NCI-H524 (cell line): ENCODE measurements around the gene CCDC144A.
A peak's percentile ranks its signal among the peaks of the same experiment; 100 is the strongest.
"Not testable (repeated sequence)": the region's sequence is repeated elsewhere in the genome, so short reads cannot be mapped to it uniquely, and the experiment has no call there.

Experiments
- DNase-seq, 2 experiments: peaks; one replicate each; lab custom pipeline; 2025; lab: John Stamatoyannopoulos, UW

Gene CCDC144A, protein sequence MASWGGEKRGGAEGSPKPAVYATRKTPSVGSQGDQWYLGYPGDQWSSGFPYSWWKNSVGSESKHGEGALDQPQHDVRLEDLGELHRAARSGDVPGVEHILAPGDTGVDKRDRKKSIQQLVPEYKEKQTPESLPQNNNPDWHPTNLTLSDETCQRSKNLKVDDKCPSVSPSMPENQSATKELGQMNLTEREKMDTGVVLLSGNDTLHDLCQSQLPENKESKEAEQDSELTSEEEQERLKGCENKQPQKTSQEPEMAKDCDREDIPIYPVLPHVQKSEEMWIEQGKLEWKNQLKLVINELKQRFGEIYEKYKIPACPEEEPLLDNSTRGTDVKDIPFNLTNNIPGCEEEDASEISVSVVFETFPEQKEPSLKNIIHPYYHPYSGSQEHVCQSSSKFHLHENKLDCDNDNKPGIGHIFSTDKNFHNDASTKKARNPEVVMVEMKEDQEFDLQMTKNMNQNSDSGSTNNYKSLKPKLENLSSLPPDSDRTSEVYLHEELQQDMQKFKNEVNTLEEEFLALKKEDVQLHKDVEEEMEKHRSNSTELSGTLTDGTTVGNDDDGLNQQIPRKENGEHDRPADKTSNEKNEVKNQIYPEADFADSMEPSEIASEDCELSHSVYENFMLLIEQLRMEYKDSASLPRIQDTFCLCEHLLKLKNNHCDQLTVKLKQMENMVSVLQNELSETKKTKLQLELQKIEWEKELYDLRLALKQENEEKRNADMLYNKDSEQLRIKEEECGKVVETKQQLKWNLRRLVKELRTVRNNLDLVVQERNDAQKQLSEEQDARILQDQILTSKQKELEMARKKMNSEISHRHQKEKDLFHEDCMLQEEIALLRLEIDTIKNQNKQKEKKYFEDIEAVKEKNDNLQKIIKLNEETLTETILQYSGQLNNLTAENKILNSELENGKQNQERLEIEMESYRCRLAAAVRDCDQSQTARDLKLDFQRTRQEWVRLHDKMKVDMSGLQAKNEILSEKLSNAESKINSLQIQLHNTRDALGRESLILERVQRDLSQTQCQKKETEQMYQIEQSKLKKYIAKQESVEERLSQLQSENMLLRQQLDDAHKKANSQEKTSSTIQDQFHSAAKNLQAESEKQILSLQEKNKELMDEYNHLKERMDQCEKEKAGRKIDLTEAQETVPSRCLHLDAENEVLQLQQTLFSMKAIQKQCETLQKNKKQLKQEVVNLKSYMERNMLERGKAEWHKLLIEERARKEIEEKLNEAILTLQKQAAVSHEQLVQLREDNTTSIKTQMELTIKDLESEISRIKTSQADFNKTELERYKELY (N-terminal part only)

DNA sequence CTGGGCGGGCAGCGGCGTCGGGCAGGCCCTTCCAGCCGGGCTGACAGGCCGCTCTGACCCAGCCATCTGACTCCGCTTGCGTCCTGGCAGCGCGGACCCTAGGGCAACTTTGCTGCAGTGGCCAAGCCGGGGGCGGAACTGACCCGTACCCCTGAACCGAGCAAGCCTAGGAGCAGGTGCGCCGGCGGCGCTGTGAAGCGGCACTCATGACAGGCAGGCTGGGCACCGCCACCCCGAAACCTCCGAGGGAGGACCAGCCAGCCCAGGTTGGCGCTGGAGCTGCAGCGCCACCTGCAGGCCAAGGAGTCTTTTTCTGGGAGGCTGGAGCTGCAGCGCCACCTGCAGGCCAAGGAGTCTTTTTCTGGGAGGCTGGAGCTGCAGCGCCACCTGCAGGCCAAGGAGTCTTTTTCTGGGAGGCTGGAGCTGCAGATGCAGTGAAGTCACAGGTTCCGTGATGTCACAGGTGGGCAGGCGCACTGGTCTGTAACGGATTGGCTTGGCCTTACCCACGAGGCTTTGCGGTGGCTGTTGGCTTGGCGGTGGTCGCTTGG is at the start of gene CCDC144A:
Gene CCDC144A (plus strand): TSS at position 511 of the 551 bp plus-strand sequence. CDS start 160 bp downstream, outside the sequence.
- DNase-seq = not testable (repeated sequence)

DNA sequence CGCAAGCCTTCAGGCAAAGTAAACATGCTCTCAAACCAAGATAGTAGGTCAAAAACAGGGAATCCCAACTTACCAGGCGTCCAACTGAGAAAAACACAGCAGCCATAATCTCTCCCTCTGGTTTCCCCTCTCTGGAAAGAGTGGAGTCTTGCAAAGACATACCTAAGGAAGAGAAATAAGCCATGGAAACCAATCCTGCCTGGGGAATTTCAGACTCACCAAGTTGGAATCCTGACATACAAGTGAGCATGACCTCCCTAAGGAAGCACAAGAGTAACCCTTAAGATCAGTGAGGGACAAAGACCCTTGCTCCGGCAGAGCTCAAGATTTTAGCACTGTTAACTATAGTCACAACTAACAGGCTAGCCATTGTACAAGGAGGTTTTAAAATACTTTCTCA is 40.5 kb upstream of the CCDC144A start:
- no peak for DNase-seq

DNA sequence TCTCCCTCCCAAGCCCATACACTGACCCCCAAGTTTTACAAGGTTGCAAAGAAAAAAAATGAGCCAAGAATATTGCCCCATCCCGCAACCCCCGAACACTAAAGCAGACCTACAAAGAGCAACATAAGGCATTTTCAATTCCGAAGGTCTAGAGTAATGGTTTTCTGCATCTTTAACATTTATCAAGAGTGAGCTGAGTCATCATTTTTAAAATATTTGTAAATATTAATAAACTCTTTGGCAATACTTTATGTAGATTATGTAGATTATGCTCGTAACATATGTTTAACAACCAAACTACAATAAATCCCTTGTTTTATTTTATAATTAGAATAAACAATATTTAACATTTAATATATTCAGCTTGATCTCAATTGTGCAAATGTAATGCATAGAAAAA is 37.8 kb upstream of the CCDC144A start:
- DNase-seq = no peak

DNA sequence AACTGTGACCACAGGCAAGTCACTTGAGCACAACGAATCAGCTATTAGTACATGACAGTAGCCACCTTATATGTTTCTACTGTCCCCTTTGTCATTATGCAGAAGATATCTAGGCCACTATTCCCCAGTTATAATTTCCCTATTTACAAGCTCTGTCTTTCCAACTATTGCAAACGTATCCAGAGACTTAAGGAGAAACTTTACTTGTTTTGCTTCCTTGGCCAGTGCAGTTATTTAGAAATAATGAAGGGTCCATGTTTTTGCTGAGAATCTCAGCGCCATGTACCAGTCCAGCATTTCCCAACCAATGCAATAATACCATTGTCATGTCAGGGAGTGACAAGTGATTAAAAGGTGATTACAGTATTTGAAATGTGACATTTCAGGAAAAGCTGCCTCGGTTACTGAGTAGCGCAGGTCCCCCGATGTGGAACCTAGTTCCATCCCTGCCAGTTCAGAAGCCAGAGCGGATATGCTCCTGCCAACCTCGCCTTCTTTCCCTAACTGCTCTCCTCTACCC is 37.1 kb upstream of the CCDC144A start:
- DNase-seq = no peak

DNA sequence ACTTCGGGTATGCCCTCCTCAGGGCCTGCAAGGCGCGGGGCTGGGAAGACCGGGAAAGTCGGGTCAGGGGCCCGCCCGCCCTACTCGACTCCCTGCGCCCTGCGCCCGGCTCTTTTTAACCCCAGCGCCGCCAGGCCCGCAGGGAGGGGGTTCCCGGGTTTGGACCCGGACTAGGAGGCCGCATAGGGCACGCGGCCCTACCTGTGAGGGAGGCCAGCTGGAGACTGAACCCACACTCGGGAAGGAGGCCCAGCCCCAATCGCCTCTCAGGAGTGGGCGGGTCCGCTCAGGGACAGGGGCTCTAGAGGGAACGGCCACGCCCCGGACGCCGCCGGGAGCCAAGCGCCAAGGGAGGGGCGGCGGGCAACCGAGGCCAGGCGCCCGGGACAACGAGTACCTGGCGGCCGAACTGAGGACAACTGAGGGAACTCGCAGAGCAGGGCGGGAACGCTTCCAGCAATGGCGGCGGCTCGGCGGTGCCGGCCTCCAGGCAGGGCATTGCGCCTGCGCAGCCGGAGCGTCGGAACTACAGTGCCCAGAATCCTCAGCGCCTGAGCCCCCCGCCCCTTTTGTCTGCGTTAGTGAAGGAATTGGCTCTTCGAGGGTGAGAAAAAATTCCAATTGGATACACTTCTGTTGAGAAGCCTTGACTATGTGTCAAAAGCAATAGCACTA is 36.5 kb upstream of the CCDC144A start, which contains the start of gene ZNF624:
Gene ZNF624 (minus strand): TSS at position 484 of the 675 bp plus-strand sequence.
- DNase-seq = peak; percentile 92 to 96

DNA sequence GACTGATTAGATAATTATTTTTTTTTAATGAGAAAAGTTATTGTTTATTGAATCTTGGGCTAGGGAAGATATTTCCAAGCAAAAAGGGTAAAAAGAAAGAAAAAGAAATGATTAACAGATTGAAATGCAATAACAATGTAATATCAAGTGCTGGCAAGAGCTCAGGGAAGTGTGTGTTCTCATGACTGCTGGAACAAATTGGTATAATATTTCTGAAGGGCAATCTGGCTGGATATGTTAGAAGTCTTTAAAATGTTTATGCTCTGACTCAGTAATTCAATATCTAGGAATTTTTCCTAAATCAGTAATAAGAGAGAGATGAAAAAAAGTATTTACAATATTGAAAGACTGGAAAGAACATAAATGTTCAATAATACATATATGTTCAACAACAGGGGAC is 28.8 kb upstream of the CCDC144A start:
- no peak for DNase-seq

DNA sequence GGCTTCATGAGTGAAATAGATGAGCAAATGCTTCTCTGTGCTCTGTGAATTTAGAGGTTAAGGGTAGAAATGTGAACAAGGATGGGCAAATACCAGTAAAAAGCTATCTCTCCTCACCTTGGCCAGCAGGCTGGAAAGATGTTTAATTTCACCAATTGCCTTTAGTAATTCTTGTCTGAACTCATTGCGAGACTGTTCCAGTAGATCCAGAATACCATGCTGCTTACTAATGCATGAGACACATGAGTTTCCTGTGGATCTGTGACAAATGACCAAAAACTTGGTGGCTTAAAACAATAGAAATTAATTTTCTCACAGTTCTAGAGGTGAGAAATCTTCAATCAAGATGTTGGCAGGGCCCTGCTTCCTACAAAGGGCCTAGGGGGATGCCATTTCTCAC is 27.1 kb upstream of the CCDC144A start:
- DNase-seq = no peak

DNA sequence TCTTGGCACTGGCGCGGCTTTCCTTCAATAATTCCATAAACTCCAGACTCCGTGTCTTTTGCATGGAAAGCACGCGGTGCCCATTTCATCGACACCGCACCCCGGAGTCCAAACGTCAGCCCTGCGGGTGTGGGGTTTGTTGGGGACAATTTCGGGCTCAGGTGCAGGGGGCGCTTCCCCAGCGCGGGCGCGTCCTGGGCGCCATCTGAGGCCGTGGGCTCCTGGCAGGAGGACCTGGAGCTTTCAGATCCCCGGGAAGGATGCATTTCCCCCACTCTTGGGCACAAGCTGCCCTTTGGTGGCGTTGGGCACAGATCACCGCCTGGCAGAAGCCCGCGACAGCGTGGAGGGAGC is 23.5 kb upstream of the CCDC144A start:
- not testable (repeated sequence) for DNase-seq

DNA sequence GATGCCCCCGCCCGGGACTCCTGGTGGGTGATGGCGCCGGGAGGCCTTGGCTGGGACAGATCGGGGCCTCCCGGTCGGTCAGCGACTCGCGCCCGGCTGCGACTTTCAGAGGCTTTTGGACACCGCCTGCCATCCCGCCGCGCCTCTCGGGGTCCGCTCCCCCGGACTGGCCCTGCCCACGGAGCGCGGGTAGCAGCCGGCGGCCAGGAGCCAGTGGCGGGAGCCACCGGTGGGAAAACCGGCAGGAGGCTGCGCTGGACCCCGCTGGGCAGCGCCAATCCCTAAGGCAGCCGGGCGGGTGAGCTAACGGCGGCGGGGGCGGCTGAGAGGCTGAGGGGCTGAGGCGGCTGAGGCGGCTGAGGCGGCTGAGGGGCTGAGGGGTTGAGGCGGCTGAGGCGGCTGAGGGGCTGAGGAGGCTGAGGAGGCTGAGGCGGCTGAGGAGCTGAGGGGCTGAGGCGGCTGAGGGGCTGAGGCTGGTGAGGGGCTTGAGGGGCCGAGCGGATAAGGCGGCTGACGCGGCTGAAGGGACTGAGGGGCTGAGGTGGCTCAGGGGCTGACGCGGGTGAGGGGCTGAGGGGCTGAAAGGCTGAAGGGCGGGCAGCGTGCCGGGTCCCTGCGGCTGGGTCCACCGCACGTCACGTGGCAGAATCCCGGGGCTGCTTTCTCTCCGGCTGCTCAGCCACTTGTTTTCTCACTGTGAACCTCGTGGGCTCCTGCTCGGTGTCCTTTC is 23.0 kb upstream of the CCDC144A start:
- DNase-seq = peak; percentile 43 to 64

DNA sequence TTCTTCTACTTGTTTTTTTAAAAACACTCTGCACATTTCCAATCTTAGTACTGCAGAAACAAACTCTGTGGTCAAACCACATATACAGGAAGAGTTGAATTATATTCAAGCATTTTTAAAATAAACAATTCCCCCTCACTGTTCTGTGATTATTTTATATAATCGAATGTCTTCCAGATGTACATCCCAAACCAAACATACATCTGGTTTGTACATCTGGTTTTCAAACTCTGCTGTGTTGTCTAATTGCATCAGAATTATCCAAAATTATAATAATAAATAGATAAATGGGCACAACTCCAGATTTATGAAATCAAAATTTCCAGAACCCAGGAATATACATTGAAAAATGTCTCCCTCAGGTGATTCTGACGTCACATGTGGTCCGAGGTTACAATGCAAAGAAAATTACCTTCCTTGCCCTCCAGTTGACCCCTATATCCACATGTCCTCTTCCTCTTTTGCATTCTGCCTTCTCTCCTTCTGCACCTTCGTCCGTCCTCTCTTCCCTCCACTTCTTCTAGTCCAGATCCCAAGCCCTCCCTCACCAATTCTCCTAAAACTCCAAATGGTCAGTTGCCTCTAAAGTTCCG is 13.3 kb upstream of the CCDC144A start:
- DNase-seq = no peak

DNA sequence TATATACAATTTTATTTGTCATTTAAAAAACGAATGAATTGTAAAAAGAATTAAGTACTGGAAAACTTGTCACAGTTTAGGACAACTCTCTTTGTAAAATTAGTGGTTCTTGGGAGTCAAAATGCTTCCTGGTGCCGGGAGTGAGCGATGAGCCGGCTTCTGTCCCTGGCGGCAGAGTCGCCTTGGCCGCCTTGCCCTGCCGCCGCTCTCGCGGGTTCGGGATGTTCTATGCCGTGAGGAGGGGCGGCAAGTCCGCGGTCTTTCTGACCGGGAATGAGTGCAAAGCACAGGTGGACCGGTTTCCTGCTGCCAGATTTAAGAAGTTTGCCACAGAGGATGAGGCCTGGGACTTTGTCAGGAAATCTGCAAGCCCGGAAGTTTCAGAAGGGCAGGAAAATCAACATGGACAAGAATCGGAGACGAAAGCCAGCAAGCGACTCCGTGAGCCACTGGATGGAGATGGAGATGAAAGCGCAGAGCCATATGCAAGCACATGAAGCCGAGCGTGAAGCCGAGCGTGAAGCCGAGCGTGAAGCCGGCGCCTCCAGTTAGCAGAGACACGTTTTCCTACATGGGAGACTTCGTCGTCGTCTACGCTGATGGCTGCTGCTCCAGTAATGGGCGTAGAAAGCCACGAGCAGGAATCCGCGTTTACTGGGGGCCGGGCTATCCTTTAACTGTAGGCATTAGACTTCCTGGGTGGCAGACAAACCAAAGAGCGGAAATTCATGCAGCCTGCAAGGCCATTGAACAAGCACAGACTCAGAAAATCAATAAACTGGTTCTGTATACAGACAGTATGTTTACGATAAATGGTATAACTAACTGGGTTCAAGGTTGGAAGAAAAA is 6.5 kb upstream of the CCDC144A start:
- not testable (repeated sequence) for DNase-seq

DNA sequence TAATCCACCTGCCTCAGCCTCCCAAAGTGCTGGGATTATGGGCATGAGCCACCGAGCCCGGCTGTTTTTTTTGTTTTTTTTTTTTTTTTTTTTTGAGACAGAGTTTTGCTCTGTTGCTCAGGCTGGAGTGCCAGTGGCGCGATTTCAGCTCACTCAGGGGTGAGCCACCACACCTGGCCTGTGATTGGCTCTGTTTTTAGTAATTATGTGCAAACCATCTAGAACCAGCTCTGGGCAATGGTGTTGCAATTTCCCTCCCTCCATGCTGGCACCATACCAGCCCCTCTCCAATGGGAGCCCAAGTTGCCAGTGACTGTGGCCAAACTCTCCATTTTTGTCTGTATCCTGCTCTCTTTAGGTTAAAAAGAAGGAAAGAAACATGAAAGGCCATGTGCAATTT is 4.0 kb upstream of the CCDC144A start:
- DNase-seq = not testable (repeated sequence)

DNA sequence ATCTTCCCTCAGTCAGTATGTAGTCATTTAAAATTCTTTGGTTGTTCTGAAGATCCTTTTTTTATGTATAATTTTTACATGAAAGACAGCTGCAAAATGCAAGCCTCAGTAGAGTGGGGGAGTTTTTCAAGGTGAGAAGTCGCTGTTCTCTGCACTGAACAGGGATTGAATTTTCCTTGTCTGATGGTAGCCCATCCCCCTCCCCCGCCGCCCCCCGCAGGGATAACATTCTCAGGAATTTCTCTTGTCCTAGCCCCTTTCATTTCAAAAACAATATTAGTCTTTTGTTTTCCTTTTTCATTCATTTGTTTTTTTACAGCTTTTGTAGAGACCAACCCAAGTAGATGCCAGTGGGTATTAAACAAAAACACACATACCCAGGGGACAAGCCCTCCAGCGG is 2.9 kb upstream of the CCDC144A start:
- not testable (repeated sequence) for DNase-seq

DNA sequence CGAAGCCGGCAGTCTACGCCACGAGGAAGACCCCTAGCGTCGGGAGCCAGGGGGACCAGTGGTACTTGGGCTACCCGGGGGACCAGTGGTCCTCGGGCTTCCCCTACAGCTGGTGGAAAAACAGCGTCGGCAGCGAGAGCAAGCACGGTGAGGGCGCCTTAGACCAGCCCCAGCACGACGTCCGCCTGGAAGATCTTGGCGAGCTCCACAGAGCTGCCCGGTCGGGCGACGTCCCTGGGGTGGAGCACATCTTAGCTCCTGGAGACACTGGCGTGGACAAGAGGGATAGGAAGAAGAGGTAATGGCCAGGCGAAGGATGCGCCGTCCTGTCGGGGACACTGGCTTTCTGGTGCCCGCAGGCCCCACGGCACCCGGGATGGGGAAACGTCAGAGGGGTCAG is 406 bp downstream of the CCDC144A start:
- not testable (repeated sequence) for DNase-seq

DNA sequence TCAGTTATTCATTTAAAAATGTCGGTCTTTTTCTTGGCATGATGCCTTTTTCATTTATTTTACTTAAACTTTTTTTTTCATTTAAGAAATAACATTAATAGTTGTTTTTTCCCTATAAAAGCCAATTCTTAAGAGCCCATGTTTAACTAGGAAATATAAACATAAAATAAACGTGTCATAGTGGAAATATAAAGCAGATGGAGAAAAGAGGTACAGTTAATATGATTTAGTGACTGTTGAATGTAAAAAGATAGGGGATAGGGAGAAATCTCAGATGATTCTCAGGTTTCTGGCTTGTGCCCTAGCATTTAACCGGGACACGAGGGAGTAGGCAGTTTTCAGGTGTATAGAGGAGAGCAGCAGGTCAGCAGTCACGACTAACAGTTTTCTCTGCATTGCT is 7.6 kb downstream of the CCDC144A start:
- not testable (repeated sequence) for DNase-seq

DNA sequence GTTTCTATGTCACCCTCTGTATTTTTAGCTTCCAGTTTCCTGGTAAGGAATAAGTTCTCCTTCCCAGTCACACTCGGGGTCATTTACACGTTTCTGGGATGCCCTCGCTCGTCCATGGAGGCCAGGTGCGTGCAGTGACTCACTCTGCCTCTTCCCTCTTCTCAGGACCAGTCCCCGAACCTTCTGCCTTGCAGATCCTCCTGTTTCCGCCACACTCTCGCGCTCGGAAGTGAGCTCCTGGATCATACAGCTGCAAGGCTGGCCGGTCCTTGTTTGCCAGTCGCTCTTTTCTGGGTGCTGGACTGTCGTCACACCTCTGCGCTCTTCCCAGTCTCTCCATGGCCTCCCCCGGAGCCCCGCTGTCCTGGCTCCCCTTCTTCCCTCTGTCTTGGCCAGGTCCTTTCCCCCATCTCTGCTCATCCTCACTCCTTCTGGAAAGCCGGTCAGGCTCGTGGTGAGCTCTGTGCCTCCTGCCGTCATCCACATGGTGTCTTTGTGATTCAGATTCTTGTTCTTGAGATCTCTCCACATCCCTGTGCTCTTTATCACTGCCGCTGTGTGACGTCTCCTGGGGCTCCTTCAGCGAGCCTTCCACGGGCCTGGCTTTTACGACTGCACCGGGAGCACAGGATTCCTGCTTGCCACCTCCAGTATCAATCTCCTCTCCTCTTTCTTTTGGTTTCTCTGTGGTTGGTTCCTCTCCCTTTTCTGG is 55.6 kb downstream of the CCDC144A start:
- DNase-seq = not testable (repeated sequence)

DNA sequence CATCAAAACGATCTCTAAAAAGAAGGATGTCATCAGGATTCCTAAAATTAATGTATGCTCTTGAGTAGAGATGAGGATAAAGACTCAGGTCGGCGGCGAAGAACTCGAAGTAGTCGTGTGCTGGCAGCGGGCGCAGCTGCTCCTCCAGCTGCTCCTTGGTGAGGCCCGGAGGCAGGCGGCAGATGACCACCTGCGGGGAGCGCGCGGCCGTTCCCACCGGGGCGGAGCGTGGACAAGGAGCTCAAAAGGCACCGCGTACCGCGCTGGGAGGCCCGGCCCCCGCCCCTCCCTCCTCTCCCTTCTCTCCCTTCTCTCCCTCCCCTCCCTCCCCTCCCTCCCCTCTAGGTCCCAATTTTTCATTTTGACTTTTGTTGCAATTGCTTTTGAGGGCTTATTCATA is 56.5 kb downstream of the CCDC144A start:
- peak; percentile 31 to 60 for DNase-seq

DNA sequence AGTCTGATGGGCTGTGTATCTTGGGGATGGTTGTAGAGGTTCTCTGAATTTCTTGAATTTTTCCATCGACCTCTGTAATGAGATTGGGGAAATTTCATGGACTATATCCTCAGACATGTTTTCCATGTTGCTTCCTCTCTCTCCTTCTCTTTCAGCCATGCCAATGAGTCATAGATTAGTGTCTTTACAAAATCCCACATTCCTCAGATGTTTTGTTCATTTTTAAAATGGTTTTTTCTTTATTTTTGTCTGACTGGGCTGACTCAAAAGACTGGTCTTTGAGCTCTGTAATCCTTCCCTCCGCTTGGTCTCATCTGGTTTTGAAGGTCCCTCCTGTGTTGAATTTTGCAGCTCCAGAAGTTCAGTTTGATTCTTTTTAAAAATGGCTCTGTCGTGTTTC is 60.5 kb downstream of the CCDC144A start:
- not testable (repeated sequence) for DNase-seq
